SK-N-MC (cell line): Measurements from ENCODE around the gene WNK4.
A peak's percentile ranks its signal among the peaks of the same experiment; 100 is the strongest.

Experiments used
- EZH2 ChIP-seq: fragments of 200-600 bp; sonication (generic); IDR thresholded peaks from one replicate; pipeline ENCODE4 v1.6.1; 2017; ENCODE audit warnings: antibody characterized with exemption
- POLR2AphosphoS5 ChIP-seq: IDR thresholded peaks from 2 replicates; pipeline ENCODE4 v1.6.1; 2012; ENCODE audit warnings: mild to moderate bottlenecking, low read depth, low read length, borderline replicate concordance

DNA sequence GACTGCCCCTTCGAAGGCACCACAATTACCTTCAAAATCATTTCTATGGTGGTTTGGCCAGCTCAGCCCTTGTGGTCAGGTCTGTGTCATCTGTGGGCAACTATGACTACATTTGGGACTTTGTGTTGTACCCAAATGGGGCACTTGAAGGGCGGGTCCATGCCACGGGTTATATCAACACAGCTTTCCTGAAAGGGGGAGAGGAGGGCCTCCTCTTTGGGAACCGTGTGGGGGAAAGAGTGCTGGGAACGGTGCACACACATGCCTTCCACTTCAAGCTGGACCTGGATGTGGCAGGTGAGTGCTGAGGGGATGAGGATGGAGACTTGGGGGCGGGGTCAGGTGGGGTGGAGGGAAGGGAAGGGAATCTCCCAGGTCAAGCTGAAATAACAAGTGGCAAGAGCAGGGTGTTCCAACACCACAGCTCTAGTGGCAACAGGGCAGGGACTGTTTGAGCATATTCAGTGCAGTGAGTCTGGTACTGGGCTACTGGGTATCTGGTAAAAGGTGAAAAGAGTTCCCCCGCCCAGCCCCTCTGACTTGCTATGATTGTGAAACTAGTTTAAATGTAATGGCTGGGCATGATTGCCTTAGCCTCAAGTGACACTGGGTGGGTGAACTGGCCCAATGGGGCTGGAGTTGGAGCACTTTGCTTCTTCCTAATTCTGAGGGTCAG is 65.6 kb downstream of the WNK4 start:
- TF ChIP-seq EZH2 (no peak), POLR2AphosphoS5 (peak; percentile 27; the same call in 1 of the 2 replicates)
